GM12873 (cell line): ENCODE data around the gene CTSL.

Experiments
- CTCF ChIP-seq: IDR thresholded peaks from 2 replicates; pipeline ENCODE4 v1.5.1; 2012; ENCODE audit warnings: low read depth, mild to moderate bottlenecking, moderate library complexity, low read length, control low read depth; ENCODE audit not compliant: insufficient read depth; ENCODE audit errors: missing control alignments

Gene CTSL

GRCh38 chr9:87731321-87731720 lies 5.4 kb downstream of the CTSL start:
- TF ChIP-seq CTCF: no peak

GRCh38 chr9:87732344-87732743 lies 6.4 kb downstream of the CTSL start:
- no peak for TF ChIP-seq CTCF

- TF ChIP-seq CTCF: no peak
Observed at GRCh38 chr9:87732756-87733155, 6.8 kb downstream of the CTSL start.

GRCh38 chr9:87733273-87734052 lies 7.5 kb downstream of the CTSL start:
- TF ChIP-seq CTCF: no peak

GRCh38 chr9:87734106-87734505 lies 8.2 kb downstream of the CTSL start:
- no peak for TF ChIP-seq CTCF

- no peak for TF ChIP-seq CTCF
Observed at GRCh38 chr9:87739546-87739945, 13.6 kb downstream of the CTSL start.

- no peak for TF ChIP-seq CTCF
Observed at GRCh38 chr9:87740209-87740608, 14.3 kb downstream of the CTSL start.

- no peak for TF ChIP-seq CTCF
Observed at GRCh38 chr9:87741326-87741725, 15.4 kb downstream of the CTSL start.
